SK-N-SH (cell line): ENCODE measurements around the gene FAM240B. TPM values are rescaled to one million over a fixed set of nuclear protein-coding genes. Genes with fewer than 3 reads are reported as not detected.

ENCODE experiments used
- CTCF ChIA-PET: fragments of 300-600, 350-600 bp; formaldehyde crosslinking; extraction: SDS; loops from one replicate; lab custom pipeline; 2021; lab: Yijun Ruan, JAX
- POLR2A ChIA-PET: fragments of 350-600 bp; sonication (Branson Sonifier 250); formaldehyde crosslinking; extraction: SDS; loops from one replicate; lab custom pipeline; 2020; ENCODE audit warnings: antibody characterized with exemption, inconsistent platforms; lab: Yijun Ruan, JAX
- DNase-seq: peaks from one replicate; pipeline ENCODE4 v3.0.0; 2012
- H2AFZ ChIP-seq: fragments of 200-600 bp; sonication (generic); 2 replicates; pipeline ENCODE4 v1.8.1; 2016; ENCODE audit warnings: antibody characterized with exemption, mild to moderate bottlenecking, low read depth
- H3F3A ChIP-seq: fragments of 200-600 bp; sonication (generic); replicated peaks from 2 replicates; pipeline ENCODE3; 2016; ENCODE audit warnings: antibody characterized with exemption, mild to moderate bottlenecking; ENCODE audit not compliant: insufficient read depth
- H3K27ac ChIP-seq, 2 experiments: fragments of 200-500 bp in 1 of 2; fragments of 200-600 bp in 1 of 2; sonication (Bioruptor generic) in 1 of 2; sonication (generic), shearing (Covaris generic) in 1 of 2; 2 replicates each; pipeline versions ENCODE4 v1.5.1 to v1.6.1; 2014 to 2016; ENCODE audit warnings: low read depth in 2 of 2, inconsistent platforms in 1 of 2, low read length in 1 of 2, mild to moderate bottlenecking in 1 of 2, mixed read lengths in 1 of 2
- H3K27me3 ChIP-seq: fragments of 200-600 bp; sonication (generic), shearing (Covaris generic); 2 replicates; pipeline ENCODE4 v1.6.1; 2016; ENCODE audit warnings: mixed run types; ENCODE audit not compliant: insufficient read depth
- H3K36me3 ChIP-seq, 2 experiments: fragments of 200-500 bp in 1 of 2; fragments of 200-600 bp in 1 of 2; sonication (Bioruptor generic) in 1 of 2; sonication (generic) in 1 of 2; replicated peaks in 1 of 2; 2 replicates each; pipeline versions ENCODE3 to v1.5.1; 2014 to 2016; ENCODE audit warnings: low read length in 1 of 2, mild to moderate bottlenecking in 1 of 2; ENCODE audit not compliant: insufficient read depth in 2 of 2, control insufficient read depth in 1 of 2
- H3K4me1 ChIP-seq, 2 experiments: fragments of 200-500 bp in 1 of 2; fragments of 200-600 bp in 1 of 2; sonication (Bioruptor generic) in 1 of 2; sonication (generic), shearing (Covaris generic) in 1 of 2; 2 replicates each; pipeline versions ENCODE4 v1.5.1 to v1.6.1; 2014 to 2016; ENCODE audit warnings: low read depth in 1 of 2, low read length in 1 of 2, mixed run types in 1 of 2; ENCODE audit not compliant: insufficient read depth in 2 of 2, control insufficient read depth in 1 of 2
- H3K4me2 ChIP-seq: fragments of 200-600 bp; sonication (generic), shearing (Covaris generic); 2 replicates; pipeline ENCODE4 v1.6.1; 2017; ENCODE audit warnings: mixed run types
- H3K4me3 ChIP-seq, 2 experiments: fragments of 200-500 bp in 1 of 2; fragments of 200-600 bp in 1 of 2; sonication (Bioruptor generic) in 1 of 2; sonication (generic), shearing (Covaris generic) in 1 of 2; 2 replicates each; pipeline versions ENCODE4 v1.5.1 to v1.8.1; 2014 to 2016; ENCODE audit warnings: low read depth in 2 of 2, inconsistent platforms in 1 of 2, low read length in 1 of 2, mild to moderate bottlenecking in 1 of 2, mixed read lengths in 1 of 2, moderate library complexity in 1 of 2
- H3K79me2 ChIP-seq: fragments of 200-600 bp; sonication (generic); 2 replicates; pipeline ENCODE4 v1.8.1; 2017; ENCODE audit warnings: mild to moderate bottlenecking; ENCODE audit not compliant: insufficient read depth
- H3K9ac ChIP-seq: fragments of 200-600 bp; sonication (generic); 2 replicates; pipeline ENCODE4 v1.6.1; 2017; ENCODE audit warnings: mixed run types
- H3K9me2 ChIP-seq: fragments of 200-600 bp; sonication (generic); 2 replicates; pipeline ENCODE4 v1.6.1; 2017; ENCODE audit warnings: mixed run types
- H3K9me3 ChIP-seq: fragments of 200-600 bp; sonication (generic); 2 replicates; pipeline ENCODE4 v1.6.1; 2017; ENCODE audit warnings: mixed run types, mild to moderate bottlenecking, moderate library complexity
- H4K20me1 ChIP-seq: fragments of 200-600 bp; sonication (generic); 2 replicates; pipeline ENCODE4 v1.6.1; 2017; ENCODE audit warnings: mild to moderate bottlenecking, mixed run types; ENCODE audit not compliant: insufficient read depth
- CTCF ChIP-seq: fragments of 200-600 bp; sonication (generic); IDR thresholded peaks from 2 replicates; pipeline ENCODE4 v1.6.1; 2017; ENCODE audit warnings: antibody characterized with exemption, mild to moderate bottlenecking, moderate library complexity
- ELF1 ChIP-seq: IDR thresholded peaks from 2 replicates; pipeline ENCODE4 v1.4.0; 2012
- EP300 ChIP-seq, 2 experiments: IDR thresholded peaks; 2 replicates each; pipeline versions ENCODE4 v1.4.0 to v1.6.1; 2012; ENCODE audit warnings: borderline replicate concordance in 1 of 2, low read depth in 1 of 2, low read length in 1 of 2
- FOSL2 ChIP-seq: IDR thresholded peaks from 2 replicates; pipeline ENCODE4 v1.4.0; 2012; ENCODE audit warnings: low read depth, mild to moderate bottlenecking, moderate library complexity, borderline replicate concordance
- FOXJ3 ChIP-seq: sonication (generic); formaldehyde crosslinking; IDR thresholded peaks from 2 replicates; pipeline ENCODE4 v1.5.1; 2020; ENCODE audit warnings: mild to moderate bottlenecking, missing genetic modification reagents
- FOXM1 ChIP-seq: IDR thresholded peaks from 2 replicates; pipeline ENCODE4 v1.4.0; 2012; ENCODE audit warnings: low read depth, mild to moderate bottlenecking
- MXI1 ChIP-seq: IDR thresholded peaks from 2 replicates; pipeline ENCODE4 v1.6.1; 2012; ENCODE audit warnings: mild to moderate bottlenecking, low read depth, low read length, improper control_type of control experiment
- PBX3 ChIP-seq: IDR thresholded peaks from 2 replicates; pipeline ENCODE4; 2012
- POLR2AphosphoS5 ChIP-seq: IDR thresholded peaks from 2 replicates; pipeline ENCODE4 v1.6.1; 2012; ENCODE audit warnings: low read depth, low read length
- RAD21 ChIP-seq: IDR thresholded peaks from 2 replicates; pipeline ENCODE4 v1.6.1; 2012; ENCODE audit warnings: mild to moderate bottlenecking, low read length
- REST ChIP-seq: IDR thresholded peaks from 2 replicates; pipeline ENCODE4 v1.6.1; 2012; ENCODE audit warnings: mild to moderate bottlenecking, low read depth, low read length, moderate library complexity
- RXRA ChIP-seq: IDR thresholded peaks from 2 replicates; pipeline ENCODE4 v1.4.0; 2012; ENCODE audit warnings: low read depth, mild to moderate bottlenecking, borderline replicate concordance
- SMC3 ChIP-seq: IDR thresholded peaks from 2 replicates; pipeline ENCODE4 v1.6.1; 2012; ENCODE audit warnings: low read depth, low read length, improper control_type of control experiment
- TEAD4 ChIP-seq: IDR thresholded peaks from 2 replicates; pipeline ENCODE4 v1.4.0; 2012; ENCODE audit warnings: mild to moderate bottlenecking, borderline replicate concordance; ENCODE audit not compliant: insufficient read depth
- USF1 ChIP-seq: IDR thresholded peaks from 2 replicates; pipeline ENCODE4 v1.4.0; 2012; ENCODE audit warnings: low read depth, borderline replicate concordance
- USF2 ChIP-seq: fragments of 150-350 bp; IDR thresholded peaks from 2 replicates; pipeline ENCODE4 v1.6.1; 2017; ENCODE audit warnings: antibody characterized with exemption, low read length, low read depth, borderline replicate concordance
- WGBS: methylation state at CpG from one replicate; pipeline ENCODE4 v1.1.6; 2017; ENCODE audit warnings: low lambda C conversion rate; 5-methylcytosine and 5-hydroxymethylcytosine counted together
- polyA plus RNA-seq, 3 experiments: library from polyadenylated mRNA; depleted of rRNA; stranded (reverse); fragments of >200 nt; gene quantifications; 2 replicates each; pipeline ENCODE4 v1.2.3, GENCODE V29; 2012

FAM240B gene
- polyA plus RNA-seq, 1 of the 3 experiments (the other 2 are of a cell fraction), result not detected

GRCh38 chr9:38746303-38746702 lies 26.4 kb upstream of the FAM240B start (continued):
- TF ChIP-seq SMC3, result no peak
- 0 out of 2 replicates have a peak, but pooled peaks have one; percentile 7 for TF ChIP-seq RAD21
- TF ChIP-seq EP300 (IDR thresholded peaks at IDR 0.05; ENCODE audit: borderline replicate concordance in 1 of 2, low read depth in 1 of 2, low read length in 1 of 2), result peak in 1 of 2 experiments; percentile 78; a peak in 2 of 4 replicates
- no peak for TF ChIP-seq POLR2AphosphoS5
- TF ChIP-seq RXRA, result no peak
- TF ChIP-seq CTCF, result no peak
- TF ChIP-seq FOXJ3, result no peak

DNA sequence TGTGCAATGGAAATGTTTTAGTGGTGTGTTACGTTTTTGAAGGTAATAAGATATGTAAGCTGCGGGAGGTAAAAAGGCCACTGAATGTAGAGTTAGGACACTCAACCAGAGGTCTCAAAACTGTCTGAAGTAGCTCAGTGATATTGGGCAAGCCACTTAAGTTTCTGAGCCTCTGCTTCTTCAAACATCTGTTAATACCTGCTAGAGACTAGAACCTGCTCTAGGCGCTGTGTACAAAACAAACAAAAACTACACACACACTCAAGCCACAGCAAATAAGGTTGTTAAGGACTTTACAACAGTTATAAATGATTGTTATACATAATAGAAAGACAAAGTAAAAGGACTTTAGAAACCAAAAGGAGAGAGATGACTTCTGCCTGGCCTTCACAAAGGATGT lies 24.6 kb upstream of the FAM240B start:
- Histone ChIP-seq H3K9me2 (no peaks in the 10 kb centered on the region), H3K4me3 (no peak overlapping the region), H3K4me1 (peaks cover 0 to 16% of the 10 kb centered on the region in 2 experiments; a peak in 2 of 4 replicates), H3K27me3 (no peaks in the 10 kb centered on the region), H3K27ac (no peak overlapping the region), H3K79me2 (no peaks in the 10 kb centered on the region), H3K4me2 (no peak overlapping the region), H4K20me1 (no peaks in the 10 kb centered on the region), H2AFZ (no peak overlapping the region), H3F3A (no peaks in the 10 kb centered on the region), H3K9ac (no peak overlapping the region), H3K36me3 (no peaks in the 10 kb centered on the region), H3K9me3 (no peaks in the 10 kb centered on the region)
- TF ChIP-seq USF2 (no peak), MXI1 (no peak), ELF1 (no peak), PBX3 (no peak), TEAD4 (no peak), REST (no peak), FOXM1 (no peak), FOSL2 (no peak), USF1 (no peak)
- no peak for DNase-seq
- ChIA-PET CTCF (no interaction called here), POLR2A (no interaction called here)
- 66% methylated on average over 3 of the region's 3 CpGs for WGBS
